ENCODE data around the gene SELPLG. TPM values are rescaled to one million over a fixed set of nuclear protein-coding genes. Genes with fewer than 3 reads are reported as not detected.

Gene SELPLG
- total and polyA plus RNA-seq, 4 donors: 0.87 to 13.0 (median 6.7) TPM

- peak; percentile 75 for ATAC-seq (ENCODE audit: low FRiP score)
- no peak overlapping the region for H3K4me3 ChIP-seq (ENCODE audit: low read length in 2 of 2)
- WGBS, 2 donors: 20 to 21% methylated on average over 18 of the region's 18 CpGs
- peaks cover 0 to 2% of the 10 kb centered on the region in 2 donors for H3K4me1 ChIP-seq (ENCODE audit: control insufficient read depth in 1 of 2, insufficient read depth in 2 of 2, low read length in 2 of 2)
- H3K36me3 ChIP-seq (ENCODE audit: control insufficient read depth in 1 of 2, insufficient read depth in 2 of 2, low read length in 1 of 2): peaks cover 0 to 9% of the 10 kb centered on the region in 2 donors
- no peaks in the 10 kb centered on the region for H3K9me3 ChIP-seq (ENCODE audit: control insufficient read depth, low read length)
- DNase-seq: peak; percentile 86 to 90
- no peak overlapping the region for H3K27ac ChIP-seq (ENCODE audit: low read depth in 1 of 2, low read length in 2 of 2)
- intact Hi-C loops (cut with DNase I): loop anchor here in 1 of 2 donors (10.0 kb wide), 1 partner anchor 301 kb away; no protein-coding TSS in a partner anchor
- H3K27me3 ChIP-seq (ENCODE audit: control insufficient read depth in 1 of 2, insufficient read depth in 2 of 2, low read length in 1 of 2): no peaks in the 10 kb centered on the region
These were observed 10.5 kb upstream of the SELPLG start for GRCh38 chr12:108643941-108644810.

- intact Hi-C loops (cut with DNase I): loop anchor here in 1 of 2 donors (10.0 kb wide), 1 partner anchor 302 kb away; no protein-coding TSS in a partner anchor
- ATAC-seq (ENCODE audit: low FRiP score): no peak
- H3K27ac ChIP-seq (ENCODE audit: low read depth in 1 of 2, low read length in 2 of 2): no peak overlapping the region
These were observed 9.4 kb upstream of the SELPLG start for GRCh38 chr12:108642899-108643654.

GRCh38 chr12:108642269-108642870, 8.7 kb upstream of the SELPLG start:
- Histone ChIP-seq H3K9me3 (ENCODE audit: control insufficient read depth, low read length) (no peaks in the 10 kb centered on the region), H3K27ac (ENCODE audit: low read depth in 1 of 2, low read length in 2 of 2) (no peak overlapping the region), H3K27me3 (ENCODE audit: control insufficient read depth in 1 of 2, insufficient read depth in 2 of 2, low read length in 1 of 2) (no peaks in the 10 kb centered on the region), H3K36me3 (ENCODE audit: control insufficient read depth in 1 of 2, insufficient read depth in 2 of 2, low read length in 1 of 2) (peaks cover 0 to 2% of the 10 kb centered on the region in 2 donors), H3K4me3 (ENCODE audit: low read length in 2 of 2) (no peak overlapping the region), H3K4me1 (ENCODE audit: control insufficient read depth in 1 of 2, insufficient read depth in 2 of 2, low read length in 2 of 2) (peaks cover 0 to 4% of the 10 kb centered on the region in 2 donors)
- intact Hi-C loops (cut with DNase I): loop anchor here in 1 of 2 donors (10.0 kb wide), 1 partner anchor 302 kb away; no protein-coding TSS in a partner anchor
- DNase-seq (no peak), ATAC-seq (ENCODE audit: low FRiP score) (no peak)
- 82% methylated on average over 16 of the region's 16 CpGs for WGBS, 2 donors

More at GRCh38 chr12:108642899-108643654, 9.4 kb upstream of the SELPLG start:
- 96 to 97% methylated on average over 1 of the region's 1 CpG for WGBS, 2 donors
- no peak for DNase-seq
- peaks cover 0 to 4% of the 10 kb centered on the region in 2 donors for H3K4me1 ChIP-seq (ENCODE audit: control insufficient read depth in 1 of 2, insufficient read depth in 2 of 2, low read length in 2 of 2)
- no peaks in the 10 kb centered on the region for H3K27me3 ChIP-seq (ENCODE audit: control insufficient read depth in 1 of 2, insufficient read depth in 2 of 2, low read length in 1 of 2)
- H3K9me3 ChIP-seq (ENCODE audit: control insufficient read depth, low read length): no peaks in the 10 kb centered on the region
- H3K36me3 ChIP-seq (ENCODE audit: control insufficient read depth in 1 of 2, insufficient read depth in 2 of 2, low read length in 1 of 2): peaks cover 0 to 4% of the 10 kb centered on the region in 2 donors
- no peak overlapping the region for H3K4me3 ChIP-seq (ENCODE audit: low read length in 2 of 2)

- H3K36me3 ChIP-seq (ENCODE audit: control insufficient read depth in 1 of 2, insufficient read depth in 2 of 2, low read length in 1 of 2): peaks cover 0 to 2% of the 10 kb centered on the region in 2 donors
- no peak overlapping the region for H3K27ac ChIP-seq (ENCODE audit: low read depth in 1 of 2, low read length in 2 of 2)
- intact Hi-C loops (cut with DNase I): loop anchor here in 1 of 2 donors (10.0 kb wide), 1 partner anchor 303 kb away; no protein-coding TSS in a partner anchor
- no peaks in the 10 kb centered on the region for H3K9me3 ChIP-seq (ENCODE audit: control insufficient read depth, low read length)
- peaks cover 0 to 4% of the 10 kb centered on the region in 2 donors for H3K4me1 ChIP-seq (ENCODE audit: control insufficient read depth in 1 of 2, insufficient read depth in 2 of 2, low read length in 2 of 2)
- DNase-seq (no peak), ATAC-seq (ENCODE audit: low FRiP score) (no peak)
- no peaks in the 10 kb centered on the region for H3K27me3 ChIP-seq (ENCODE audit: control insufficient read depth in 1 of 2, insufficient read depth in 2 of 2, low read length in 1 of 2)
- no peak overlapping the region for H3K4me3 ChIP-seq (ENCODE audit: low read length in 2 of 2)
- 51 to 59% methylated on average over 9 of the region's 9 CpGs for WGBS, 2 donors
These were observed 8.0 kb upstream of the SELPLG start for GRCh38 chr12:108641446-108642268.

GRCh38 chr12:108640802-108641445, 7.2 kb upstream of the SELPLG start:
- WGBS, 2 donors: 73 to 76% methylated on average over 10 of the region's 10 CpGs
- Histone ChIP-seq H3K4me1 (ENCODE audit: control insufficient read depth in 1 of 2, insufficient read depth in 2 of 2, low read length in 2 of 2) (peaks cover 0 to 4% of the 10 kb centered on the region in 2 donors), H3K27me3 (ENCODE audit: control insufficient read depth in 1 of 2, insufficient read depth in 2 of 2, low read length in 1 of 2) (no peaks in the 10 kb centered on the region), H3K9me3 (ENCODE audit: control insufficient read depth, low read length) (no peaks in the 10 kb centered on the region), H3K27ac (ENCODE audit: low read depth in 1 of 2, low read length in 2 of 2) (no peak overlapping the region), H3K4me3 (ENCODE audit: low read length in 2 of 2) (no peak overlapping the region), H3K36me3 (ENCODE audit: control insufficient read depth in 1 of 2, insufficient read depth in 2 of 2, low read length in 1 of 2) (no peaks in the 10 kb centered on the region)
- DNase-seq (no peak), ATAC-seq (ENCODE audit: low FRiP score) (no peak)
- intact Hi-C loops (cut with DNase I): loop anchor here in 1 of 2 donors (10.0 kb wide), 1 partner anchor 304 kb away; no protein-coding TSS in a partner anchor

GRCh38 chr12:108638997-108639822, 5.5 kb upstream of the SELPLG start:
- no peak for DNase-seq
- peaks cover 0 to 4% of the 10 kb centered on the region in 2 donors for H3K4me1 ChIP-seq (ENCODE audit: control insufficient read depth in 1 of 2, insufficient read depth in 2 of 2, low read length in 2 of 2)
- H3K27me3 ChIP-seq (ENCODE audit: control insufficient read depth in 1 of 2, insufficient read depth in 2 of 2, low read length in 1 of 2): no peaks in the 10 kb centered on the region
- WGBS, 2 donors: 87 to 88% methylated on average over 11 of the region's 11 CpGs
- intact Hi-C loops (cut with DNase I): no loop called here
- H3K9me3 ChIP-seq (ENCODE audit: control insufficient read depth, low read length): no peaks in the 10 kb centered on the region
- H3K36me3 ChIP-seq (ENCODE audit: control insufficient read depth in 1 of 2, insufficient read depth in 2 of 2, low read length in 1 of 2): no peaks in the 10 kb centered on the region
- ATAC-seq (ENCODE audit: low FRiP score): no peak
- no peak overlapping the region for H3K27ac ChIP-seq (ENCODE audit: low read depth in 1 of 2, low read length in 2 of 2)
- H3K4me3 ChIP-seq (ENCODE audit: low read length in 2 of 2): no peak overlapping the region

GRCh38 chr12:108638141-108638827, 4.6 kb upstream of the SELPLG start:
- Histone ChIP-seq H3K4me1 (ENCODE audit: control insufficient read depth in 1 of 2, insufficient read depth in 2 of 2, low read length in 2 of 2) (peaks cover 0 to 2% of the 10 kb centered on the region in 2 donors), H3K27me3 (ENCODE audit: control insufficient read depth in 1 of 2, insufficient read depth in 2 of 2, low read length in 1 of 2) (no peaks in the 10 kb centered on the region), H3K9me3 (ENCODE audit: control insufficient read depth, low read length) (no peaks in the 10 kb centered on the region), H3K4me3 (ENCODE audit: low read length in 2 of 2) (no peak overlapping the region), H3K36me3 (ENCODE audit: control insufficient read depth in 1 of 2, insufficient read depth in 2 of 2, low read length in 1 of 2) (no peaks in the 10 kb centered on the region), H3K27ac (ENCODE audit: low read depth in 1 of 2, low read length in 2 of 2) (no peak overlapping the region)
- DNase-seq: peak in 1 of 2 donors; percentile 82
- intact Hi-C loops (cut with DNase I): no loop called here
- 16 to 23% methylated on average over 18 of the region's 18 CpGs for WGBS, 2 donors
- peak; percentile 42 for ATAC-seq (ENCODE audit: low FRiP score)
